Keratinocyte (primary cell): Measurements from ENCODE around the gene NPPA. TPM values are rescaled to one million over a fixed set of nuclear protein-coding genes. Genes with fewer than 3 reads are reported as not detected.

Source experiments
- DNase-seq: peaks from one replicate; pipeline ENCODE4 v3.0.0-alpha.2; 2011; ENCODE audit warnings: low read depth, missing footprints, low spot score
- FAIRE-seq: peaks from 2 replicates; lab custom pipeline; 2011; peaks lifted over from hg19 to GRCh38; lab: Jason Lieb, UNC
- H2AFZ ChIP-seq: 2 replicates; pipeline ENCODE4 v1.6.0; 2012; ENCODE audit warnings: low read length, control low read depth, inconsistent platforms; ENCODE audit not compliant: control insufficient read depth
- H3K27ac ChIP-seq: 2 replicates; pipeline ENCODE4 v1.5.1; 2011; ENCODE audit warnings: low read length; ENCODE audit not compliant: control insufficient read depth, insufficient read depth
- H3K27me3 ChIP-seq: 3 replicates; pipeline ENCODE4 v1.6.0; 2011; ENCODE audit warnings: low read length; ENCODE audit not compliant: control insufficient read depth, insufficient read depth; ENCODE audit errors: extremely low read depth
- H3K36me3 ChIP-seq, 2 experiments: 2 replicates in 1 of 2; 3 replicates in 1 of 2; pipeline ENCODE4 v1.5.1; 2011; ENCODE audit warnings: low read length in 2 of 2, mild to moderate bottlenecking in 1 of 2; ENCODE audit not compliant: control insufficient read depth in 2 of 2, insufficient read depth in 2 of 2; ENCODE audit errors: extremely low read depth in 1 of 2
- H3K4me1 ChIP-seq: 3 replicates; pipeline ENCODE4 v1.5.1; 2011; ENCODE audit warnings: low read length; ENCODE audit not compliant: control insufficient read depth, insufficient read depth; ENCODE audit errors: extremely low read depth
- H3K4me2 ChIP-seq: 3 replicates; pipeline ENCODE4 v1.6.0; 2011; ENCODE audit warnings: low read depth, low read length; ENCODE audit not compliant: control insufficient read depth, insufficient read depth; ENCODE audit errors: extremely low read depth
- H3K4me3 ChIP-seq, 3 experiments: fragments of 200-600 bp in 1 of 3; sonication (generic) in 1 of 3; 2 replicates in 2 of 3; 3 replicates in 1 of 3; pipeline ENCODE4 v1.5.1; 2011 to 2016; ENCODE audit warnings: low read length in 3 of 3, mild to moderate bottlenecking in 3 of 3, control low read depth in 2 of 3, inconsistent platforms in 1 of 3, low read depth in 1 of 3, mixed read lengths in 1 of 3, mixed run types in 1 of 3, moderate library complexity in 1 of 3; ENCODE audit not compliant: control insufficient read depth in 2 of 3, insufficient read depth in 2 of 3; ENCODE audit errors: extremely low read depth in 1 of 3
- H3K79me2 ChIP-seq: 2 replicates; pipeline ENCODE4 v1.6.0; 2012; ENCODE audit warnings: low read length; ENCODE audit not compliant: control insufficient read depth, insufficient read depth
- H3K9ac ChIP-seq: 3 replicates; pipeline ENCODE4 v1.6.0; 2011; ENCODE audit warnings: low read length; ENCODE audit not compliant: control insufficient read depth, insufficient read depth; ENCODE audit errors: extremely low read depth
- H3K9me1 ChIP-seq: 3 replicates; pipeline ENCODE4 v1.6.0; 2011; ENCODE audit warnings: low read length; ENCODE audit not compliant: control insufficient read depth, insufficient read depth; ENCODE audit errors: extremely low read depth
- H3K9me3 ChIP-seq: 2 replicates; pipeline ENCODE4 v1.5.1; 2012; ENCODE audit warnings: low read depth, low read length; ENCODE audit not compliant: control insufficient read depth
- H4K20me1 ChIP-seq: 3 replicates; pipeline ENCODE4 v1.6.0; 2011; ENCODE audit warnings: low read length; ENCODE audit not compliant: control insufficient read depth, insufficient read depth; ENCODE audit errors: extremely low read depth
- CTCF ChIP-seq, 3 experiments: IDR thresholded peaks in 1 of 3; conservative IDR thresholded peaks in 1 of 3; optimal IDR thresholded peaks in 1 of 3; 2 replicates in 2 of 3; 3 replicates in 1 of 3; pipeline versions ENCODE3 to v1.5.1; 2011; ENCODE audit warnings: low read length in 3 of 3, mild to moderate bottlenecking in 3 of 3, moderate library complexity in 2 of 3, control low read depth in 1 of 3, inconsistent platforms in 1 of 3; ENCODE audit not compliant: insufficient read depth in 2 of 3; ENCODE audit errors: extremely low read depth in 1 of 3
- EZH2 ChIP-seq: IDR thresholded peaks from one replicate; pipeline ENCODE4 v1.6.1; 2012; ENCODE audit warnings: inconsistent platforms, mild to moderate bottlenecking, low read length, moderate library complexity
- dilution Hi-C: fragments of 300-500 bp; cut with MboI; formaldehyde crosslinking; loops from one replicate; pipeline ENCODE4 v1.7.0; 2020; ENCODE audit warnings: low sequenced_read_pairs; ENCODE audit not compliant: extremely low pct_ligation_motif_present
- polyA plus RNA-seq, 5 experiments: library from polyadenylated mRNA; depleted of rRNA in 3 of 5; stranded (reverse) in 3 of 5; stranded (forward) in 1 of 5; unstranded in 1 of 5; fragments of >200 nt; gene quantifications; 1 replicate in 1 of 5; 2 replicates in 3 of 5; 3 replicates in 1 of 5; pipeline versions ENCODE4 v1.2.1 to v1.2.3, GENCODE V29; 2011 to 2012; ENCODE audit warnings: missing spikeins in 2 of 5, low read depth in 1 of 5, low replicate concordance in 1 of 5

The NPPA gene
- polyA plus RNA-seq, 1 donor (not counting 4 experiments of a cell fraction or from before 2014, with no cell fraction given), result not detected

GRCh38 chr1:11833497-11833896 is 14.1 kb downstream of the NPPA start:
- Histone ChIP-seq H3K36me3 (peaks cover 60 to 62% of the 10 kb centered on the region in 2 experiments), H3K27ac (no peak overlapping the region), H3K27me3 (no peaks in the 10 kb centered on the region), H3K4me1 (no peaks in the 10 kb centered on the region), H3K4me2 (no peak overlapping the region), H3K79me2 (no peaks in the 10 kb centered on the region), H3K9me1 (no peaks in the 10 kb centered on the region), H4K20me1 (peaks cover 3% of the 10 kb centered on the region), H3K9ac (no peak overlapping the region), H3K4me3 (no peak overlapping the region), H2AFZ (no peak overlapping the region), H3K9me3 (no peaks in the 10 kb centered on the region)
- no peak for FAIRE-seq
- DNase-seq, result no peak
- dilution Hi-C loops, result no loop called here
- TF ChIP-seq CTCF (optimal IDR thresholded peaks at IDR 0.05 in 1 of 3, IDR thresholded peaks at IDR 0.05 in 1 of 3, conservative IDR thresholded peaks at IDR 0.05 in 1 of 3; ENCODE audit: extremely low read depth in 1 of 3, insufficient read depth in 2 of 3, low read length in 3 of 3) (no peak), EZH2 (no peak)

GRCh38 chr1:11831945-11832725 is 15.4 kb downstream of the NPPA start:
- no peaks in the 10 kb centered on the region for H3K27me3 ChIP-seq
- H3K9me3 ChIP-seq, result no peaks in the 10 kb centered on the region
- peaks cover 3% of the 10 kb centered on the region for H4K20me1 ChIP-seq
- H3K4me1 ChIP-seq, result no peaks in the 10 kb centered on the region
- H3K9ac ChIP-seq, result no peak overlapping the region
- TF ChIP-seq EZH2 (no peak), CTCF (optimal IDR thresholded peaks at IDR 0.05 in 1 of 3, IDR thresholded peaks at IDR 0.05 in 1 of 3, conservative IDR thresholded peaks at IDR 0.05 in 1 of 3; ENCODE audit: extremely low read depth in 1 of 3, insufficient read depth in 2 of 3, low read length in 3 of 3) (no peak)
- H3K27ac ChIP-seq, result no peak overlapping the region
- no peak overlapping the region for H3K4me3 ChIP-seq
- H3K36me3 ChIP-seq, result peaks cover 60 to 67% of the 10 kb centered on the region in 2 experiments
- H2AFZ ChIP-seq, result no peak overlapping the region
- dilution Hi-C loops, result no loop called here
- no peak overlapping the region for H3K4me2 ChIP-seq
- H3K79me2 ChIP-seq, result no peaks in the 10 kb centered on the region
- DNase-seq (no peak), FAIRE-seq (no peak)
- H3K9me1 ChIP-seq, result no peaks in the 10 kb centered on the region
